Adrenal gland (tissue), 12 donors: ENCODE data around the gene KCTD13. TPM values are rescaled to one million over a fixed set of nuclear protein-coding genes. Genes with fewer than 3 reads are reported as not detected.
A peak's percentile ranks its signal among the peaks of the same experiment; 100 is the strongest.

ENCODE experiments used
- DNase-seq, 7 donors: peaks; one replicate each; pipeline ENCODE4 v3.0.0-alpha.2; 2019 to 2020
- H3K27ac ChIP-seq, 5 donors: fragments of 200-600 bp; sonication (generic) in 4 of 5; 1 replicate in 3 of 5; 2 replicates in 2 of 5; pipeline versions ENCODE4 v1.5.1 to v1.8.0; 2016 to 2020; ENCODE audit warnings: mild to moderate bottlenecking in 1 of 5
- H3K27me3 ChIP-seq: fragments of 200-600 bp; 2 replicates; pipeline ENCODE4 v1.8.0; 2021
- H3K36me3 ChIP-seq, 2 donors: fragments of 200-600 bp; replicated peaks in 1 of 2; 1 replicate in 1 of 2; 2 replicates in 1 of 2; pipeline versions ENCODE4 v1.5.1 to v1.8.0; 2018 to 2022
- H3K4me1 ChIP-seq, 2 donors: fragments of 200-600 bp; replicated peaks in 1 of 2; 1 replicate in 1 of 2; 2 replicates in 1 of 2; pipeline versions ENCODE4 v1.5.1 to v1.8.0; 2018 to 2021
- H3K4me3 ChIP-seq, 4 donors: fragments of 200-600 bp; sonication (generic) in 3 of 4; one replicate each; pipeline ENCODE4 v1.5.1; 2016 to 2018
- H3K9me3 ChIP-seq, 3 donors: fragments of 200-600 bp; sonication (generic) in 1 of 3; replicated peaks in 1 of 3; 1 replicate in 2 of 3; 2 replicates in 1 of 3; pipeline versions ENCODE4 v1.5.1 to v1.8.0; 2016 to 2021
- POLR2A ChIP-seq, 2 donors: fragments of 450-650 bp; IDR thresholded peaks; one replicate each; pipeline ENCODE4 v1.6.1; 2017; ENCODE audit warnings: antibody characterized with exemption in 2 of 2, mild to moderate bottlenecking in 2 of 2, moderate library complexity in 1 of 2
- WGBS, 4 donors: extraction: QIAGEN DNeasy Blood & Tissue Kit in 2 of 4; methylation state at CpG; one replicate each; pipeline versions ENCODE4 v1.1.5 to v1.1.7; 2013 to 2017; 5-methylcytosine and 5-hydroxymethylcytosine counted together
- intact Hi-C, 2 donors: fragments of 100-400 bp; cut with DNase I; formaldehyde crosslinking; loops; one replicate each; pipeline versions ENCODE4 v1.14.1 to v1.15.0; 2022 to 2023
- polyA plus RNA-seq, 3 donors: library from polyadenylated mRNA; stranded (reverse); fragments of 200-250 nt in 2 of 3; fragments of 350-450 nt in 1 of 3; fragmentation: Illumina TruSeq in 1 of 3; extraction: RNeasy Lipid Tissue Mini Kit (QIAGEN cat#74804) in 1 of 3; gene quantifications; one replicate each; pipeline ENCODE4 v1.2.3, GENCODE V29; 2013 to 2014
- total RNA-seq, 9 donors: library from RNA; depleted of rRNA in 4 of 9; stranded (reverse); fragments of >200 nt in 4 of 9; fragments of 120-200 nt in 1 of 9; fragmentation: NEBNext Ultra II Directional in 1 of 9; extraction: Animal tissue kit (Norgen Biotek cat#: 25700) in 1 of 9; gene quantifications; one replicate each; pipeline versions ENCODE4 v1.1.0 to v1.2.4, GENCODE V29; 2013 to 2023
- TF ChIP-seq, protein P1 (sequence below), 6 experiments: fragments of 450-650 bp in 4 of 6; fragments of 200-600 bp in 2 of 6; sonication (generic) in 1 of 6; IDR thresholded peaks; 1 replicate in 5 of 6; 2 replicates in 1 of 6; pipeline versions ENCODE4 v1.5.1 to v1.8.0; 2016 to 2021; ENCODE audit warnings: antibody characterized with exemption in 6 of 6, mild to moderate bottlenecking in 2 of 6, moderate library complexity in 1 of 6
- donor health status: healthy with polysubstance abuse.
- donor health status: Bipolar disorder and iron deficiency.
- donor health status: DM: yes; HTN: yes; CAD: no.
- donor health status: DM: no; HTN: no; CAD: no.
- donor health status: DM: no; HTN: no; CAD: no.
- donor health status: DM: yes; HTN: yes; CAD: no.

KCTD13 gene
- total and polyA plus RNA-seq, 12 donors = 6.2 to 39.4 (median 21.4) TPM

DNA sequence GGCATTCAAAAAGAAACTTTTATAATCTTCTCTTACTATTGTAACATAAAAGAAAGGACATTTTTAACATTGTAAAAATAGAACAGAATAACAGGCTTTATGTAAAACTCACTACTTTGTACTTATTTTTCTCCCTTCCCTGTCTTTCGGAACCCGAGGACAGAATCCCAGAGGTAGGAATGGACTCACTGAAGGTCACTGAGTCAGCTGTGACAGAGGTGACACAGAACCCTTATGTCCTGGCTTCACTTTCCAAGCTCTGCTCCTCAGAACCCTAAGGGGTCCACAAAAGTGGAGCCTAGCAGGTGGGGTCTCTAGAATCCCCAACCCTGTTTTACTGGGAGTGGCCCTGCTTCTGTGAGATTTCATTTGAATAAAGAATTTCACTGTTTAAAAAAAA, 3.7 kb downstream of the KCTD13 start:
- intact Hi-C loops = loop anchor here in 1 of 2 donors (10.0 kb wide), 1 partner anchor 72 kb away; the partner anchor contains the start of genes HIRIP3 and INO80E
- H3K27me3 ChIP-seq = no peaks in the 10 kb centered on the region
- peak in 4 of 7 donors; percentile 31 to 52 (median 37) for DNase-seq
- peak overlapping the region in 2 of 5 donors; percentile 14 to 35 for H3K27ac ChIP-seq
- peaks cover 0 to 26% of the 10 kb centered on the region in 2 donors for H3K36me3 ChIP-seq
- TF ChIP-seq, protein P1, sequence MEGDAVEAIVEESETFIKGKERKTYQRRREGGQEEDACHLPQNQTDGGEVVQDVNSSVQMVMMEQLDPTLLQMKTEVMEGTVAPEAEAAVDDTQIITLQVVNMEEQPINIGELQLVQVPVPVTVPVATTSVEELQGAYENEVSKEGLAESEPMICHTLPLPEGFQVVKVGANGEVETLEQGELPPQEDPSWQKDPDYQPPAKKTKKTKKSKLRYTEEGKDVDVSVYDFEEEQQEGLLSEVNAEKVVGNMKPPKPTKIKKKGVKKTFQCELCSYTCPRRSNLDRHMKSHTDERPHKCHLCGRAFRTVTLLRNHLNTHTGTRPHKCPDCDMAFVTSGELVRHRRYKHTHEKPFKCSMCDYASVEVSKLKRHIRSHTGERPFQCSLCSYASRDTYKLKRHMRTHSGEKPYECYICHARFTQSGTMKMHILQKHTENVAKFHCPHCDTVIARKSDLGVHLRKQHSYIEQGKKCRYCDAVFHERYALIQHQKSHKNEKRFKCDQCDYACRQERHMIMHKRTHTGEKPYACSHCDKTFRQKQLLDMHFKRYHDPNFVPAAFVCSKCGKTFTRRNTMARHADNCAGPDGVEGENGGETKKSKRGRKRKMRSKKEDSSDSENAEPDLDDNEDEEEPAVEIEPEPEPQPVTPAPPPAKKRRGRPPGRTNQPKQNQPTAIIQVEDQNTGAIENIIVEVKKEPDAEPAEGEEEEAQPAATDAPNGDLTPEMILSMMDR (IDR thresholded peaks at IDR 0.05) = no peak
- TF ChIP-seq POLR2A (IDR thresholded peaks at IDR 0.05) = no peak
- peaks cover 24 to 29% of the 10 kb centered on the region in 2 donors for H3K4me1 ChIP-seq
- no peaks in the 10 kb centered on the region for H3K9me3 ChIP-seq
- no peak overlapping the region for H3K4me3 ChIP-seq
- 48 to 60% (median 57%) methylated on average over 2 of the region's 2 CpGs for WGBS, 4 donors

DNA sequence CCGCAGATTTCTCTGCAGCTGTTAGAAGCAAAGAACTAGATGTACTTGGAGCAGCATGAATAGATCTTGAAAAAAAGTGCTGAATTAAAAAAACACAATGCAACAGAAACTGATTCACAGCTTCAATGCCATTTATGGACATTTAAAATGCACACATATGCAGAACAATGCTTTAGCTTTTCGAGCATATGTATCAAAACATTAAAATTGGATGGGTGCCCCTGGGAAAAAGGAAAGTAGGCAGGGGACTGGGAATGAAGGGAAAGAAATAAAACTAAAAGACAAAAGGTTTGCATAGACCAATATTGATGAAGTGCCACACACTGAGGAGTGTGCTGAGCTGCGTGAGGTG, 5.0 kb downstream of the KCTD13 start:
- Histone ChIP-seq H3K27me3 (no peaks in the 10 kb centered on the region), H3K4me1 (peaks cover 16 to 20% of the 10 kb centered on the region in 2 donors), H3K27ac (no peak overlapping the region), H3K36me3 (peaks cover 0 to 31% of the 10 kb centered on the region in 2 donors), H3K4me3 (no peak overlapping the region), H3K9me3 (no peaks in the 10 kb centered on the region)
- no peak for TF ChIP-seq POLR2A (IDR thresholded peaks at IDR 0.05)
- TF ChIP-seq, protein P1 (IDR thresholded peaks at IDR 0.05) = no peak
- intact Hi-C loops = loop anchor here in 1 of 2 donors (10.0 kb wide), 1 partner anchor 74 kb away; the partner anchor contains the start of genes HIRIP3 and INO80E
- 78 to 87% (median 80%) methylated on average over 3 of the region's 3 CpGs for WGBS, 4 donors
- no peak for DNase-seq

- Histone ChIP-seq H3K36me3 (peaks cover 0 to 31% of the 10 kb centered on the region in 2 donors), H3K9me3 (no peaks in the 10 kb centered on the region), H3K4me1 (peaks cover 16 to 20% of the 10 kb centered on the region in 2 donors), H3K27ac (no peak overlapping the region), H3K4me3 (no peak overlapping the region), H3K27me3 (no peaks in the 10 kb centered on the region)
- intact Hi-C loops = loop anchor here in 1 of 2 donors (10.0 kb wide), 1 partner anchor 74 kb away; the partner anchor contains the start of genes HIRIP3 and INO80E
- DNase-seq = no peak
- WGBS, 4 donors = 80 to 97% (median 86%) methylated on average over 6 of the region's 6 CpGs
- no peak for TF ChIP-seq POLR2A (IDR thresholded peaks at IDR 0.05)
- TF ChIP-seq, protein P1 (IDR thresholded peaks at IDR 0.05) = no peak
Observed at GRCh38 chr16:29920288-29921033, 5.6 kb downstream of the KCTD13 start.

DNA sequence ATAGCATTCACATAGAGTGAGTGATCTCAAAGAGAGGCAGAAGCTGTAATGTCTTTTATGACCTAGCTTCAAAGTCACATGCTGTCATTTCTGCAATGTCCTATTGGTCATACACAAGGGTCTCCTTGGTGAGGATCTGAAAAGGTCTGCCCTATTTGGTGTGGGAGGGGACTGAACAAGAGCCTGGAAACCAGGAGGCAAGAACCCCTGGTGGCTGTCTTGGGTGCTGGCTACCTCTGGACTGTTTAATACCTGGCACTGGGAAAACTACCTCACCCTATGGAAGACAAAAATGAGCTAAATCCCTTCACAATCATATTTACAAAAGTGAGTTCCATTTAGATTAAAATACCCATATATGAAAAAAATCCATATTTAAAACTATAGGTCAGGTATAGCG, 9.0 kb downstream of the KCTD13 start:
- Histone ChIP-seq H3K27ac (no peak overlapping the region), H3K4me1 (peaks cover under 1% of the 10 kb centered on the region in 2 donors), H3K27me3 (no peaks in the 10 kb centered on the region), H3K9me3 (no peaks in the 10 kb centered on the region), H3K4me3 (no peak overlapping the region), H3K36me3 (peaks cover 0 to 31% of the 10 kb centered on the region in 2 donors)
- intact Hi-C loops = no loop called here
- DNase-seq = no peak
- 96 to 97% (median 96%) methylated on average over 1 of the region's 1 CpG for WGBS, 4 donors
- TF ChIP-seq, protein P1 (IDR thresholded peaks at IDR 0.05) = no peak
- no peak for TF ChIP-seq POLR2A (IDR thresholded peaks at IDR 0.05)
